H1 (cell line): Measurements from ENCODE around the gene PRKAG1.

Experiments
- CBX5 ChIP-seq: fragments of 300-800, 300-1000 bp; sonication (generic); IDR thresholded peaks from 2 replicates; pipeline ENCODE4 v1.7.1; 2016; ENCODE audit warnings: antibody characterized with exemption, low read length, low read depth
- CHD1 ChIP-seq: IDR thresholded peaks from 2 replicates; pipeline ENCODE4 v1.6.1; 2012; ENCODE audit warnings: low read depth, low read length, improper control_type of control experiment
- CHD2 ChIP-seq: IDR thresholded peaks from 2 replicates; pipeline ENCODE4 v1.6.1; 2012; ENCODE audit warnings: low read length, improper control_type of control experiment
- CREB1 ChIP-seq: IDR thresholded peaks from 2 replicates; pipeline ENCODE4 v1.6.1; 2012; ENCODE audit warnings: inconsistent platforms
- CTCF ChIP-seq, 3 experiments: IDR thresholded peaks; 1 replicate in 2 of 3; 2 replicates in 1 of 3; pipeline versions ENCODE4 v1.5.1 to v1.6.1; 2011; ENCODE audit warnings: low read length in 3 of 3, mild to moderate bottlenecking in 3 of 3, inconsistent platforms in 2 of 3, low read depth in 1 of 3, moderate library complexity in 1 of 3; ENCODE audit not compliant: insufficient read depth in 1 of 3; ENCODE audit errors: control extremely low read depth in 1 of 3
- GABPA ChIP-seq: IDR thresholded peaks from 2 replicates; pipeline ENCODE4 v1.6.1; 2011; ENCODE audit warnings: mild to moderate bottlenecking, low read length, moderate library complexity, borderline replicate concordance; ENCODE audit not compliant: insufficient read depth
- MAX ChIP-seq: IDR thresholded peaks from 2 replicates; pipeline ENCODE4 v1.6.1; 2012; ENCODE audit warnings: inconsistent platforms
- NRF1 ChIP-seq: IDR thresholded peaks from 2 replicates; pipeline ENCODE4 v1.6.1; 2011; ENCODE audit warnings: mild to moderate bottlenecking, low read depth, low read length, improper control_type of control experiment
- POLR2A ChIP-seq, 2 experiments: IDR thresholded peaks; 1 replicate in 1 of 2; 2 replicates in 1 of 2; pipeline ENCODE4 v1.6.1; 2011; ENCODE audit warnings: low read depth in 2 of 2, low read length in 2 of 2, mild to moderate bottlenecking in 2 of 2; ENCODE audit errors: control extremely low read depth in 1 of 2
- POLR2AphosphoS5 ChIP-seq: IDR thresholded peaks from 2 replicates; pipeline ENCODE4 v1.6.1; 2011; ENCODE audit warnings: low read depth, low read length
- RFX5 ChIP-seq: IDR thresholded peaks from 2 replicates; pipeline ENCODE4 v1.6.1; 2011; ENCODE audit warnings: low read depth, low read length, improper control_type of control experiment, borderline replicate concordance
- RNF2 ChIP-seq: fragments of 200-900, 300-1000 bp; sonication (generic); IDR thresholded peaks from 2 replicates; pipeline ENCODE4 v1.7.1; 2016; ENCODE audit warnings: borderline replicate concordance, low read depth, mild to moderate bottlenecking, antibody characterized with exemption, low read length; ENCODE audit not compliant: poor library complexity, severe bottlenecking; ENCODE audit errors: missing control alignments
- TF ChIP-seq, protein P1 (sequence below): IDR thresholded peaks from 2 replicates; pipeline ENCODE4 v1.6.1; 2011; ENCODE audit warnings: low read length, improper control_type of control experiment

DNA sequence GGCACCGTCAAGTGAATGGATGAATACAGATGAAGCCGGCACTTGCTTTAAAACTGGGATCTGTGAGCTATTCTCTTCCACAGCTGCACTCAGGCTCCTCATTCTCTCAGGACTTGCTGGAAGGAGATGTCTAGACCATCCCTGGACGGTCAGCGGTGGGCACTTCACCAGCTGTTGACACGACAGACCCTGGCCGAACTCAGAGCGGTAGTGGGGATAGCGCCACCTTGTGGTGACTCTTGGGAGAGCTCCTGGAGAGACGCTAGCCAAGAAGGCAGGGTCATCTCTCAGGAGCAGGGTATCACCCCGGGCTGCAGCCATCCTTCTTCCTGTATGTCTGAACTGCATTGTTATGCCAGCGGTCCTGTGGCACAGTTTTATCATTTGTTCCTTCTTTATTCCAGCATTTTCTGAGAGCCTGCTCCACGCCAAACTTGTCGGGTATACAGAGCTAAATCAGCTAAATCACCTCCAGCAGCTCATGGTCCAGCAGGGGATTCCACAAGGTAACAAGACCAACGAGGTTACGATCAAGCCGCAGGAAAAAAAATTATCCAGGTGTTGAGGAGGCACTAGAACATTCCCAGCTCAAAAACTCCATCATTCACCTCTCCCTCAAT is 30.4 kb downstream of the PRKAG1 start:
- TF ChIP-seq CTCF (IDR thresholded peaks at IDR 0.05; ENCODE audit: control extremely low read depth in 1 of 3, insufficient read depth in 1 of 3, low read depth in 1 of 3, low read length in 3 of 3) = peak in 2 of 3 experiments; percentile 86 to 98; a peak in 3 of 4 replicates
- no peak for TF ChIP-seq POLR2A (IDR thresholded peaks at IDR 0.05; ENCODE audit: control extremely low read depth in 1 of 2, low read depth in 2 of 2, low read length in 2 of 2)
- no peak for TF ChIP-seq CREB1
- TF ChIP-seq CHD2 = no peak
- TF ChIP-seq GABPA = no peak
- no peak for TF ChIP-seq RFX5
- TF ChIP-seq MAX = no peak
- no peak for TF ChIP-seq NRF1
- no peak for TF ChIP-seq CHD1
- TF ChIP-seq, protein P1, sequence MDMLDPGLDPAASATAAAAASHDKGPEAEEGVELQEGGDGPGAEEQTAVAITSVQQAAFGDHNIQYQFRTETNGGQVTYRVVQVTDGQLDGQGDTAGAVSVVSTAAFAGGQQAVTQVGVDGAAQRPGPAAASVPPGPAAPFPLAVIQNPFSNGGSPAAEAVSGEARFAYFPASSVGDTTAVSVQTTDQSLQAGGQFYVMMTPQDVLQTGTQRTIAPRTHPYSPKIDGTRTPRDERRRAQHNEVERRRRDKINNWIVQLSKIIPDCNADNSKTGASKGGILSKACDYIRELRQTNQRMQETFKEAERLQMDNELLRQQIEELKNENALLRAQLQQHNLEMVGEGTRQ = no peak
- TF ChIP-seq POLR2AphosphoS5 = no peak
- TF ChIP-seq RNF2 = no peak
- TF ChIP-seq CBX5 = no peak
